ENCODE results near the gene SNX22.

DNA sequence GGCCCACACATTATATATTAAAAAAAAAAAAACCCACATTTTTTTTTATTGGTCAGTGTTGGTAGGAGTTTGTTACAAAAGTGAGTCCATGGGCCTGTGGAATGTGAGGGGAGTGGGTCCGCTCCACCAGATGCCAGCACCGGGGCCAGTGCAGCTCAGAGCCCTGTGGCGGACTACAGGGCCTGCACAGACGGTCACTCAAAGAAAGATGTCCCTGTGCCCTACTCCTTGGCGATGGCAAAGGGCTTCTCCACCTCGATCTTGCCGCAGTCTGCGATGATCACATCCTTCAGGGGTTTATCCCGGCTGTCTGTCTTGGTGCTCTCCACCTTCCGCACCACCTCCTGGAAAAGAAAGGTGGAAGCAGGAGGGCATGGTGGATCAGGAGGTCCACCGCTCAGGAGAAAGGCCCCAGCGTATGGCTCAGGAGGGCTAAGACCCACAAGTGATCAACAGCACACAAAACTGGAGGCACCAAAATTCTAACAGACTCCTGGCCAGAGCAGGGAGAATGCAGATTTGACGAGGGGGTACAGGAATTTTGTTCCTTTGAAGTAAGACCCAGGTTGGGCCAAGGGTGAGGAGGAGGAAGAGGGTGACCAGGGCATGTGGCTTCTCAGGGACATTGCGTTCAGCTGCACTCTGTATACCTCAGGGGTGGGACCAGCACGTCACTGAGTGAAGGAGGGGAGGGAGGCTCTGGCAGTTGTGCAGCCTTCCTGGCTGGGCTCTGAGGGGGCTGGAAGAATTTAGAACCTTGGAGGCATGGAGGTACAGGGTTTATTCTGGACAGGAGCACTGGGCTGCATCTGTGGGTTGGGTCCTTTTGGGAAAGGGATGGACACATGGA, 4.5 kb downstream of the SNX22 start:
- no peak for TF ChIP-seq EZH2 (IDR thresholded peaks at IDR 0.05; ENCODE audit: low read depth)
- TF ChIP-seq, protein P1, sequence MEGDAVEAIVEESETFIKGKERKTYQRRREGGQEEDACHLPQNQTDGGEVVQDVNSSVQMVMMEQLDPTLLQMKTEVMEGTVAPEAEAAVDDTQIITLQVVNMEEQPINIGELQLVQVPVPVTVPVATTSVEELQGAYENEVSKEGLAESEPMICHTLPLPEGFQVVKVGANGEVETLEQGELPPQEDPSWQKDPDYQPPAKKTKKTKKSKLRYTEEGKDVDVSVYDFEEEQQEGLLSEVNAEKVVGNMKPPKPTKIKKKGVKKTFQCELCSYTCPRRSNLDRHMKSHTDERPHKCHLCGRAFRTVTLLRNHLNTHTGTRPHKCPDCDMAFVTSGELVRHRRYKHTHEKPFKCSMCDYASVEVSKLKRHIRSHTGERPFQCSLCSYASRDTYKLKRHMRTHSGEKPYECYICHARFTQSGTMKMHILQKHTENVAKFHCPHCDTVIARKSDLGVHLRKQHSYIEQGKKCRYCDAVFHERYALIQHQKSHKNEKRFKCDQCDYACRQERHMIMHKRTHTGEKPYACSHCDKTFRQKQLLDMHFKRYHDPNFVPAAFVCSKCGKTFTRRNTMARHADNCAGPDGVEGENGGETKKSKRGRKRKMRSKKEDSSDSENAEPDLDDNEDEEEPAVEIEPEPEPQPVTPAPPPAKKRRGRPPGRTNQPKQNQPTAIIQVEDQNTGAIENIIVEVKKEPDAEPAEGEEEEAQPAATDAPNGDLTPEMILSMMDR (conservative IDR thresholded peaks at IDR 0.05): no peak
